H1 (cell line): ENCODE results near the gene MBD4.

Experiments used
- BRCA1 ChIP-seq: IDR thresholded peaks from 2 replicates; pipeline ENCODE4 v1.6.1; 2012; ENCODE audit warnings: low read depth, low read length, improper control_type of control experiment
- CEBPB ChIP-seq: IDR thresholded peaks from 2 replicates; pipeline ENCODE4 v1.6.1; 2012; ENCODE audit warnings: low read depth, low read length
- EP300 ChIP-seq, 2 experiments: IDR thresholded peaks; 1 replicate in 1 of 2; 2 replicates in 1 of 2; pipeline ENCODE4 v1.6.1; 2011 to 2012; ENCODE audit warnings: low read depth in 2 of 2, low read length in 2 of 2, mild to moderate bottlenecking in 2 of 2, borderline replicate concordance in 1 of 2, inconsistent platforms in 1 of 2, moderate library complexity in 1 of 2
- KDM1A ChIP-seq: fragments of 200-600, 300-600 bp; sonication (generic); IDR thresholded peaks from 2 replicates; pipeline ENCODE4 v1.7.1; 2016; ENCODE audit warnings: mild to moderate bottlenecking, low read length, borderline replicate concordance
- TF ChIP-seq, protein P1 (sequence below), 3 experiments: IDR thresholded peaks; 1 replicate in 2 of 3; 2 replicates in 1 of 3; pipeline versions ENCODE4 v1.5.1 to v1.6.1; 2011; ENCODE audit warnings: low read length in 3 of 3, mild to moderate bottlenecking in 3 of 3, inconsistent platforms in 2 of 3, low read depth in 1 of 3, moderate library complexity in 1 of 3; ENCODE audit not compliant: insufficient read depth in 1 of 3; ENCODE audit errors: control extremely low read depth in 1 of 3

DNA sequence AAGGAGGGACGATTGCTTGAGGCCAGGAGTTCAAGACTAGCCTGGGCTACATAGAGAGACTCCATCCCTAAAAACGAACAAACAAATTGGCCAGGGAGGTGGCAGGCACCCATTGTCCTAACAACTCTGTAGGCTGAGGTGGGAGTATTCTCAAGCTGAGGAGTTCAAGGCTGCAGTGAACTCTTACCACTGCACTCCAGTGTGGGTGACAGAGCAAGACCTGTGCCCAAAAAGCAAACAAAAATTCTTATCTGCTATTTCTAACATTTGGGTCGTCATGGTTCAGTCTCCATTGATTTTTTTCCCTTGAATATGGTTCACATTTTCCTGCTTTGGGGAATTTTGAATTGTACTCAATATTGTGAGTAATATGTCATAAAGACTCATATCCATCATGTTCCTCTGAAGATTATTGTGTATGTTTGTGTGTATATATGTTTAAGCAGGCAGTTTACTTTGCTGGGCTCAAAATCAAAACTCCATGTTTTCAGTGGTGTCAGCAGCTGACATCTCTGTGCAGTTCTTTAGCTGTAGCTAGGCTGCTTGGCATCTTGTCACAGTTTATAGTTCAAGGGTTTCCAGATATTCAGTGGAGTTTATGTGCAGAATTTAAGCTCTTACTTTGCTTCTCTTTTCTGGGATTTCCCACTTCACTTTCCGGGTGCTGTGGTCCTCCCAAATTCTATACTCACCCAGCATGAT lies 33.5 kb upstream of the MBD4 start:
- TF ChIP-seq, protein P1, sequence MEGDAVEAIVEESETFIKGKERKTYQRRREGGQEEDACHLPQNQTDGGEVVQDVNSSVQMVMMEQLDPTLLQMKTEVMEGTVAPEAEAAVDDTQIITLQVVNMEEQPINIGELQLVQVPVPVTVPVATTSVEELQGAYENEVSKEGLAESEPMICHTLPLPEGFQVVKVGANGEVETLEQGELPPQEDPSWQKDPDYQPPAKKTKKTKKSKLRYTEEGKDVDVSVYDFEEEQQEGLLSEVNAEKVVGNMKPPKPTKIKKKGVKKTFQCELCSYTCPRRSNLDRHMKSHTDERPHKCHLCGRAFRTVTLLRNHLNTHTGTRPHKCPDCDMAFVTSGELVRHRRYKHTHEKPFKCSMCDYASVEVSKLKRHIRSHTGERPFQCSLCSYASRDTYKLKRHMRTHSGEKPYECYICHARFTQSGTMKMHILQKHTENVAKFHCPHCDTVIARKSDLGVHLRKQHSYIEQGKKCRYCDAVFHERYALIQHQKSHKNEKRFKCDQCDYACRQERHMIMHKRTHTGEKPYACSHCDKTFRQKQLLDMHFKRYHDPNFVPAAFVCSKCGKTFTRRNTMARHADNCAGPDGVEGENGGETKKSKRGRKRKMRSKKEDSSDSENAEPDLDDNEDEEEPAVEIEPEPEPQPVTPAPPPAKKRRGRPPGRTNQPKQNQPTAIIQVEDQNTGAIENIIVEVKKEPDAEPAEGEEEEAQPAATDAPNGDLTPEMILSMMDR (IDR thresholded peaks at IDR 0.05; ENCODE audit: control extremely low read depth in 1 of 3, insufficient read depth in 1 of 3, low read depth in 1 of 3, low read length in 3 of 3), result no peak
- TF ChIP-seq CEBPB, result no peak
- no peak for TF ChIP-seq BRCA1
- no peak for TF ChIP-seq KDM1A
- TF ChIP-seq EP300 (IDR thresholded peaks at IDR 0.05; ENCODE audit: borderline replicate concordance in 1 of 2, low read depth in 2 of 2, low read length in 2 of 2), result no peak
